Bronchial epithelial cell (primary cell): Measurements from ENCODE around the gene GPR84. TPM values are rescaled to one million over a fixed set of nuclear protein-coding genes. Genes with fewer than 3 reads are reported as not detected.

Source experiments
- DNase-seq: peaks from one replicate; pipeline ENCODE4 v3.0.0-alpha.2; 2010; ENCODE audit warnings: low read depth
- FAIRE-seq: peaks from 2 replicates; lab custom pipeline; 2011; peaks lifted over from hg19 to GRCh38; lab: Jason Lieb, UNC
- H3K27me3 ChIP-seq: 2 replicates; pipeline ENCODE4 v1.5.1; 2011; ENCODE audit warnings: low read length; ENCODE audit not compliant: control insufficient read depth, insufficient read depth
- H3K36me3 ChIP-seq: 2 replicates; pipeline ENCODE4 v1.5.1; 2011; ENCODE audit warnings: low read length; ENCODE audit not compliant: control insufficient read depth, insufficient read depth
- H3K4me3 ChIP-seq: 2 replicates; pipeline ENCODE4 v1.5.1; 2011; ENCODE audit warnings: mild to moderate bottlenecking, low read depth, low read length, control low read depth
- CTCF ChIP-seq: IDR thresholded peaks from 2 replicates; pipeline ENCODE4 v1.5.1; 2011; ENCODE audit warnings: mild to moderate bottlenecking, moderate library complexity, low read length, control low read depth, inconsistent platforms; ENCODE audit not compliant: insufficient read depth, severe bottlenecking
- total RNA-seq: library from RNA; depleted of rRNA; stranded (reverse); fragments of >200 nt; gene quantifications from 2 replicates; pipeline ENCODE4 v1.2.1, GENCODE V29; 2014

GPR84 gene
- total RNA-seq, 1 donor from 2014 or later = not detected

- no peak for DNase-seq
- no peak for TF ChIP-seq CTCF
- Histone ChIP-seq H3K27me3 (no peaks in the 10 kb centered on the region), H3K4me3 (no peak overlapping the region), H3K36me3 (peaks cover 17% of the 10 kb centered on the region)
- FAIRE-seq = no peak
Measured at GRCh38 chr12:54337280-54337842, 26.9 kb downstream of the GPR84 start.

DNA sequence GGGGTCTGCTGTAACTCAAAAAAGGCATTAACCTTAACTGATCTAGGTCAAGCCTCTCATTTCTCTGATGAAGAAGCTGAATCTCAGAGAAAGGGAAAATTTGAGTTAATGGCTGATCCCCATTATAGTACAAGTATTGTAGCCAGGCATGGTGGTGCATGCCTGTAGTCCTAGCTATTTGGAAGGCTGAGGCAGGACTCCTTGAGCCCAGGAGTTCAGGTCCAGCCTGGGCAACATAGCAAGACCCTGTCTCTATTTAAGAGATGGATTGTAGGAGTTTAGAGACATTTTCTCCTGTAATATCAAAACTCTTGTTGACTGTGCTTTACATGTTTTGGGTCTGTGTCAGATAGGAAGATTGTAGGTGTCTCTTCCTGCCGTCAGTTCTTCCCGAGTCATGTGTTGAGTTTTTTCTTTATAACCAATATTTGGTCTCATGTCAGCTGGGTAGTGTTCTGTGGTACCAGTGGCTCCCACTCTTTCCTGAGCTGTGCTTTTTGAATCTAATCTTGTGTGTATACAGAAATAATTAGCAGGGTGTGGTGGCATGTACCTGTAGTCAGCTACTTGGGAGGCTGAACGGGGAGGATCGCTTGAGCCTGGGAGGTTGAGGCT is 30.8 kb downstream of the GPR84 start:
- Histone ChIP-seq H3K4me3 (no peak overlapping the region), H3K27me3 (no peaks in the 10 kb centered on the region), H3K36me3 (peaks cover 1% of the 10 kb centered on the region)
- no peak for TF ChIP-seq CTCF
- DNase-seq (no peak), FAIRE-seq (no peak)

- no peak for FAIRE-seq
- DNase-seq = no peak
- Histone ChIP-seq H3K27me3 (no peaks in the 10 kb centered on the region), H3K4me3 (no peak overlapping the region), H3K36me3 (peaks cover 1% of the 10 kb centered on the region)
- no peak for TF ChIP-seq CTCF
Measured at GRCh38 chr12:54331461-54331860, 32.8 kb downstream of the GPR84 start.

GRCh38 chr12:54330442-54330841 is 33.8 kb downstream of the GPR84 start:
- Histone ChIP-seq H3K36me3 (peaks cover 1% of the 10 kb centered on the region), H3K4me3 (no peak overlapping the region), H3K27me3 (no peaks in the 10 kb centered on the region)
- DNase-seq (no peak), FAIRE-seq (no peak)
- TF ChIP-seq CTCF = no peak

- no peaks in the 10 kb centered on the region for H3K27me3 ChIP-seq
- H3K36me3 ChIP-seq = peaks cover 1% of the 10 kb centered on the region
- FAIRE-seq (no peak), DNase-seq (no peak)
- no peak for TF ChIP-seq CTCF
- H3K4me3 ChIP-seq = no peak overlapping the region
Measured at GRCh38 chr12:54329759-54330158, 34.5 kb downstream of the GPR84 start.
